PFSK-1 (cell line): ENCODE measurements around the gene EEPD1.

Experiments
- FOXP2 ChIP-seq: optimal IDR thresholded peaks from 2 replicates; pipeline ENCODE3; 2011; ENCODE audit warnings: borderline replicate concordance, control low read depth, inconsistent platforms; ENCODE audit not compliant: insufficient read depth; ENCODE audit errors: extremely low read length, extremely low read depth
- POLR2AphosphoS5 ChIP-seq: IDR thresholded peaks from 2 replicates; pipeline ENCODE4 v1.6.1; 2012; ENCODE audit warnings: low read depth, mild to moderate bottlenecking, control low read depth, low read length, moderate library complexity
- REST ChIP-seq, 2 experiments: IDR thresholded peaks; 2 replicates each; pipeline versions ENCODE4 v1.6.1 to v1.8.0; 2011 to 2012; ENCODE audit warnings: low read depth in 2 of 2, low read length in 2 of 2, control low read depth in 1 of 2, inconsistent platforms in 1 of 2, mild to moderate bottlenecking in 1 of 2, moderate library complexity in 1 of 2; ENCODE audit not compliant: insufficient read depth in 1 of 2
- SIN3A ChIP-seq: IDR thresholded peaks from 2 replicates; pipeline ENCODE4 v1.6.1; 2012; ENCODE audit warnings: mild to moderate bottlenecking, low read length, moderate library complexity, borderline replicate concordance; ENCODE audit not compliant: insufficient read depth
- TAF1 ChIP-seq: IDR thresholded peaks from 2 replicates; pipeline ENCODE4 v1.6.1; 2012; ENCODE audit warnings: low read length, control low read depth, borderline replicate concordance; ENCODE audit not compliant: insufficient read depth

The EEPD1 gene

GRCh38 chr7:36154255-36155212 lies 1.5 kb downstream of the EEPD1 start:
- no peak for TF ChIP-seq REST (IDR thresholded peaks at IDR 0.05; ENCODE audit: insufficient read depth in 1 of 2, low read depth in 2 of 2, low read length in 2 of 2)
- no peak for TF ChIP-seq FOXP2
- no peak for TF ChIP-seq SIN3A
- TF ChIP-seq TAF1 = no peak
- TF ChIP-seq POLR2AphosphoS5 = no peak

- TF ChIP-seq POLR2AphosphoS5 (no peak), FOXP2 (no peak), SIN3A (no peak), REST (IDR thresholded peaks at IDR 0.05; ENCODE audit: insufficient read depth in 1 of 2, low read depth in 2 of 2, low read length in 2 of 2) (no peak), TAF1 (no peak)
Measured at GRCh38 chr7:36155811-36156361, 2.8 kb downstream of the EEPD1 start.

- no peak for TF ChIP-seq REST (IDR thresholded peaks at IDR 0.05; ENCODE audit: insufficient read depth in 1 of 2, low read depth in 2 of 2, low read length in 2 of 2)
- TF ChIP-seq POLR2AphosphoS5 = no peak
- no peak for TF ChIP-seq FOXP2
- TF ChIP-seq TAF1 = no peak
Measured at GRCh38 chr7:36157527-36158320, 4.7 kb downstream of the EEPD1 start.

- TF ChIP-seq REST (IDR thresholded peaks at IDR 0.05; ENCODE audit: insufficient read depth in 1 of 2, low read depth in 2 of 2, low read length in 2 of 2) (no peak), TAF1 (no peak), SIN3A (no peak), POLR2AphosphoS5 (no peak), FOXP2 (no peak)
Measured at GRCh38 chr7:36158321-36158605, 5.2 kb downstream of the EEPD1 start.
